NCI-H1092 treated with DMSO at 0.1 percent for 48 hours (cell line): Measurements from ENCODE around the gene RFC1.
"Not testable (repeated sequence)": the region's sequence is repeated elsewhere in the genome, so short reads cannot be mapped to it uniquely, and the experiment has no call there.

Experiments used
- DNase-seq: peaks from one replicate; lab custom pipeline; 2025; lab: John Stamatoyannopoulos, UW

RFC1 gene

GRCh38 chr4:39303871-39304270 is 62.3 kb downstream of the RFC1 start:
- no peak for DNase-seq

DNA sequence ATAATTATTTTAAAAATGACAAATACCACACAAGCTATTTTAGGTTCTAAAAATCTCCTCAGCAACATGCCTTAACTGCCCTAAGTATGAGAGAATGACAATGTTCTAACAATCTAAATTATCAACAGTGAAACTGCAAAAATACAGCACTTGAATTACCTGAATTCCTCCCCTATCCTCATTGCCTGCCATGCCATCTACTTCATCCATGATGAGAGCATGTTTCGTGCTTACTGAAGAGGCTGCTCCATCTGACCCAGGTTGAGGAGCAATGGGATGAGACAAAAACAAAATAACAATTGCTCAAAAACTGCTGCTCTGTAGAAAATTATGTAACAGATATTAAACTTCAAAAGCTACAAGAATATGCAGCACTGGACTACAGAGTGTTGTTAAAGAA is 63.3 kb downstream of the RFC1 start:
- DNase-seq: no peak

- DNase-seq: no peak
Measured at GRCh38 chr4:39295784-39296183, 70.4 kb downstream of the RFC1 start.

DNA sequence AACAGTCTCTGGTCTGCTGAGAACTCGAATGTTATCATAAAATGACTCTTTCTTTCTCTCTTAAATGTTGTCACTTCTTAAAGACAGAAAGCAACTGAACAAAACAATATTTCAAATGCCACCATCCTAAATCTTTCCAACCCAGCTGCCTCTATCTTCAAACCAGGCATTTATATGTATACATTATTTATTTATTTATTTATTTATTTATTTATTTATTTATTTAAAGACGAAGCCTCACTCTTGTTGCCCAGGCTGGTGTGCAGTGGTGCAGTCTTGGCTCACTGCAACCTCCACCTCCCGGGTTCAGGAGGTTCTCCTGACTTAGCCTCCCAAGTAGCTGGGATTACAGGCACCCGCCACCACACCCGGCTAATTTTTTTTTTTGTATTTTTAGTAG is 73.7 kb downstream of the RFC1 start:
- DNase-seq: not testable (repeated sequence)

- DNase-seq: no peak
Measured at GRCh38 chr4:39291686-39292085, 74.5 kb downstream of the RFC1 start.

- no peak for DNase-seq
Measured at GRCh38 chr4:39287223-39287622, 78.9 kb downstream of the RFC1 start.

GRCh38 chr4:39286263-39286662 is 79.9 kb downstream of the RFC1 start:
- no peak for DNase-seq

DNA sequence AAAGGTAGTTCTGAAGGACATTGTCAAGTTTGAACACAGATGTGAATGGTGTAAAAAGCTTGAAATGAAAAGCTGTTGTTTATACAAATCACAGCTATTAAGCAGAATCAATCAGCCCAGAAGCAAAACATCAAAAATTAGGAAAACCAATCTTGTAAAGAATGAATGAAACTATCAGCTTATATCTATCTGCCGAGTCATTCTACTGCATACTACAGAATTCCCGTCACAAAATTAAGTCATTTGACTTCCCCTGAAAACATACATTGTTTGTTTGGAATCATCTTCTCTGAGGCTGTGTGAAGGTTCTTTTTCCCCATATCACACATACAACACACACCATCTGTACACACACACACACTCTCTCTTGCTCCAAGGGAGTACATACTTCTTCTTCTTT is 80.3 kb downstream of the RFC1 start:
- DNase-seq: no peak

DNA sequence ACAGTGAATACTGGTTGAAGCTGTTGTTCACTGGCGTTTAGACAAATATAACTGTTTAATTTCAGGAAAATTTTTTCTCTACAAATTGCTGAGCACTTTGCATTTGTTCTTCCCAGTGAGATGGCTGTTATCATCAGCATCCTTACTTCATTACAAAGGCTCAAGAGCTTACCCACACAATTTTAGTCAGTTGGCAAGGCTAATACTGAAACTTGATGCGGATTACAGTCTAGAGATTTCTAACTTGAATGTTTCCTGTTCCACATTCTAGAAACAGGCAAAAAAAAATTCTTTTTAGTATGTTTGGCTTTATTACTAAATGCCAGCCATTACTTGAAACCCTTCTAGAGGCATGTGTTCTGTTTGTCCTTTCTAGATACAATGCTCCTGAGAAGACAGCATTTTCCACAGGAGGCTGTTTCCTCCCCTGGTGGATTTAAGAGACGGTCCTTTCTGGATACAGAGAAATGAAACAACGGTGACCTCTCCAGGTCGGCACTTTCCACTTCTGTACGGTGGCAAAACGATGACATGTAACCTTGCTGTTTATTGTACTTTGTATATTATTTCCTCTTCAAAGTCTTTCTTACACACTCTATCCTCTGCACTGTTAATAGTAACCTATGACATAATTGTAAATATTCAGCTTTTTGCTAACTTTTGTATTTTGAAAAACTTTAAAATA is 80.9 kb downstream of the RFC1 start:
- DNase-seq: no peak

GRCh38 chr4:39280770-39281169 is 85.4 kb downstream of the RFC1 start:
- no peak for DNase-seq

GRCh38 chr4:39279416-39279815 is 86.7 kb downstream of the RFC1 start:
- DNase-seq: no peak

DNA sequence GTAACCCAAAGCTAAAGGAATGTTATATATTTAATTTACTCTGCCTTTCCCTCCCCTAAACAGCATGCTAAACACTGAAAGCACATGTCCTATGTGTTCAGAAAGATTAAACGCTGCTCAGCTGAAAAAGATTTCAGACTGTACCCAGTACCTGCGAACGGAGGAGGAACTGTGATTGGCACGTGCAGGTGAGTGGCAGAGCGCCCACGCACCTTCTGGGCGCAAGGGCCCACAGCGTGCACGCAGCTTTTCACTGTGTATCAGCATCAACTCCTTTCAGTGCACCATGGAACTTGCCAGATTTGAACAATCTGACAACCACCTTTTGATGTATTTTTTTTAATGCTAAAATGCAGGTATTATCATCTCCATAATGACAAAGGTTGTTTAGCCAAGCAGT is 87.7 kb downstream of the RFC1 start:
- DNase-seq: no peak

GRCh38 chr4:39277661-39278060 is 88.5 kb downstream of the RFC1 start:
- DNase-seq: not testable (repeated sequence)

- DNase-seq: no peak
Measured at GRCh38 chr4:39274503-39274902, 91.7 kb downstream of the RFC1 start.

- DNase-seq: no peak
Measured at GRCh38 chr4:39263895-39264294, 102.3 kb downstream of the RFC1 start.

GRCh38 chr4:39259571-39260330 is 106.4 kb downstream of the RFC1 start:
- DNase-seq: no peak

DNA sequence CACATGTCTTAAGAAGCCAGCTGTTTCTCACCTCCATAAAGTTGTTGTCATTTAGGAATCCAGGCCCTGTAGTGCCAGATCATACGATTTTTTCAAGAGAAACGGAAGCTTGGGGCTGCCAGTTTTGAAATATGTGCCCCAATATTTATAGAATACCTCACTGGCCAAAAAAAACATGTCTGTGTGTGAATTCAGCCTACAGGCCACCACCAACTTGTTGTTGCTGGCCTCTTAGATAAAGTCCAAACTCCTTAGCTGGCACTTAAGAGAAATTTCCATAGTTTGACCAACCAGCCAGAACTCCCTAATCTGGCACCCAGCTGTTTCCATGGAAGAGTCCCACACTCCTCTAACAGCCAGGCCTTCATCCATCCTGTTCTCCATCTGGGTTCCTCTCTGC is 109.7 kb downstream of the RFC1 start:
- no peak for DNase-seq

DNA sequence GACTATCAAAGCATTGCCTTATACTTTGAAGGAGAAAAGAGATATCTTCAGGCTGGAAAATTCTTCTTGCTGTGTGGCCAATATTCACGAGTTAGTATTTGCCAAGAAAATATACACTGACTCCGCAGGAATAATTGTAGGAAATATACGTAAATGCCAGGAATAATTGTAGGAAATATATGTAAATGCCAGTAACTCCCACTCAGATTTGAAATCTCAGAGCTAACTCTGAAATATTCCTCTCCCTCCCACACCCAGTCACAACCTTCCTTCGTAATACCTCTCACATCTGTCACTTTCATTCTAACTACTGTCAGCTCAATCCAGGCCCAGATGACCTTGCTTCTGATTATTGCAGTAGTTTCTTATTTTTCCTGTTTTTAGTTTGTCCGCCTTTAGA is 110.3 kb downstream of the RFC1 start:
- DNase-seq: no peak

- no peak for DNase-seq
Measured at GRCh38 chr4:39255266-39255665, 110.9 kb downstream of the RFC1 start.

- DNase-seq: no peak
Measured at GRCh38 chr4:39243462-39243861, 122.7 kb downstream of the RFC1 start.
